Middle frontal gyrus (tissue), 1 donor: ENCODE measurements around the gene BTK.
"Not testable (repeated sequence)": the region's sequence is repeated elsewhere in the genome, so short reads cannot be mapped to it uniquely, and the experiment has no call there.

ENCODE experiments used
- DNase-seq: peaks from one replicate; pipeline ENCODE4 v3.0.0-alpha.2; 2015; ENCODE audit warnings: low spot score; ENCODE audit errors: extremely low spot score

Gene BTK

DNA sequence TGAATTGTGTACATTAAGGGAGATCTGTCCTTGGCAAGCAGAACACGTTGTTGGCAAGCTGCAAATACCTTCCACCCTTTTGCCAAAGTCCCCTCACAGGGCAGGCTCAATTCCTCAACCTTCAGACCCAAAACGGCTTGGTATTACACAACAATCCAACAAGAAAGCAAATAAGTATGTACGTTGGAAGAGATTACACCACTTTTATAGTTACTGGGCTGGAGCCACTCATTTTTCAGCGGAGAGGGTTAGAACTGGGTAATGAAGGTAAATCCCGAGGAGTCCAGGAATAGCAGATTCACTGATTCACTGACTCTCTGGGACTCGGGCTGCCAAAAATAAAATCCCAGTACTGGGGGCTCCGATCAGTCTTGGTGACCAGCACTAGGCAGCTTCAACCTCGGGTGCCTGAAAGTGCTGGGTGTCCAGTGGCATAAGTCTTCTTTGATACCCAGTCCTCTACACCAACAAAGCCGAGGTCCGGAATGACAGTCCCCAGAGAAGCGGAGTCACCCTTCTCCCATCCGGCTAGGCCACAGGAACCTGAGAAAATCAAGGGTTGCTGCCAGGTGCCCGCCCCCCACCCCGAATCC is 38.0 kb downstream of the BTK start:
- DNase-seq = no peak

DNA sequence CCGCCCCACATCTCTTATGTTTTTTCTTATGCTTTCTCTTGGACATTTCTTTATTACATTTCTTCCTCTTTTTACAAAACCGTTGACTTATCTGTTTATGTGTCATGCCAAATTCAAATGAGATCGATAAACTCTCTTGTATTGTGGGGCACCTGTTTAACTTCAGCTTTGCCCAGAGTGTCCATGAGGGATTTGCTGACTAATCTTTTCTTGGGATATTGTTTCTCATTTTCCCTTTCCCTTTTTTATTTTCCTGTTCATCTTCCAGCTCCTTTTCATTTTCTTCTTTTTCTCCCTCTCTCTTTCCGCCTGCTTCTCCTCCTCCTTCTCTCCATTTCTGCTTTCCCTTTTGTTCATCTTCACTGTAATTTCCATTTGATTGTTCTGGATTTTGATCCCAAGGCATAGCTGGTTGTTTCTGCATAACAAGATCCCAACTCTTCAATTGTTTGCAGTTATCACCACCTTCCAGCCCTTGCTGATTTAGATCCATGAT is 48.2 kb downstream of the BTK start:
- no peak for DNase-seq

DNA sequence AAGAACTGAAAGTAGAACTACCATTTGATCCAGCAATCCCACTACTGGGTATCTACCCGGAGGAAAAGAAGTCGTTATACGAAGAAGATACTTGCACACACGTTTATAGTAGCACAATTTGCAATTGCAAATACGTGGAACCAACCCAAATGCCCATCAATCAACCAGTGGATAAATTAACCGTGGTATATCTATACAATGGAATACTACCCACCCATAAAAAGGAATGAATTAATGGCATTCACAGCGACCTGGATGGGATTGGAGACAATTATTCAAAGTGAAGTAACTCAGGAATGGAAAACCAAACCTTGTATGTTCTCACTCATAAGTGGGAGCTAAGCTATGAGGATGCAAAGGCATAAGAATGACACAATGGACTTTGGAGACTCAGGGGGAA is 51.7 kb downstream of the BTK start:
- not testable (repeated sequence) for DNase-seq

DNA sequence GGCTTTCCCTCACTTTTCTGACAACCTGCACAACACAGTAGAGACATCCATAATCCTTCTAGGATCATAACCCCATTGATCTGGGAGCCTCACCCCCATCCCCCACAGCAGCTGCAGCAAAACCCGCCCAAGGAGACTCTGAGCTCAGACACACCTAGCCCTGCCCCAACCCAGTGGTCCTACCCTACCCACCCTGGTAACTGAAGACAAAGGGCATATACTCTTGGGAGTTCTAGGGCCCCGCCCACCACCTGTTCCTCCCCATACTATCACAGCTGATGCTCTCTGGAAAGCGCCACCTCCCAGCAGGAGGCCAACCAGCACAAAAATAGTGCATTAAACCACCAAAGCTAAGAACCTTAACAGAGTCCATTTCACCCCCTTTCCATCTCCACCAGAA is 59.4 kb downstream of the BTK start:
- DNase-seq = not testable (repeated sequence)

DNA sequence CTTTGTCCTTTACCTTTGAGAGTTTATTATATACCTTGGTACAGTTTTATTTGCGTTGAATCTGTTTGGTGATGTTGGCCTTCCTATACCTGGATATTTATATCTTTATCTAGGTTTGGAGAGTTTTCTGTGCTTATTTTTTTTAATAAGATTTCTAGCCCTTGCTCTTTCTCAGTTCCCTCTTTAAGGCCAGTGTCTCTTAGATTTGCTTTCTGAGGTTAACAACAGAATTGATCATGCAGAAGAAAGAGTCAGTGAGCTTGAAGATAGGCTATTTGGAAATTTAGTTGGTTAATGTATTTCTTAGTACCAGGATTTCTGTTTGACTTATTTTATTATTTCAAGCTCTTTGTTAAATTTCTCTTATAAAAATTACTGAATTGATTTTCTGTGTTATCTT is 82.2 kb downstream of the BTK start:
- no peak for DNase-seq
